NT2/D1 (cell line): Measurements from ENCODE around the gene CKAP5.
"Not testable (repeated sequence)": the region's sequence is repeated elsewhere in the genome, so short reads cannot be mapped to it uniquely, and the experiment has no call there.

ENCODE experiments used
- SUZ12 ChIP-seq: IDR thresholded peaks from 2 replicates; pipeline ENCODE4 v1.6.1; 2011; ENCODE audit not compliant: insufficient read length, insufficient read depth; ENCODE audit errors: extremely low read depth
- YY1 ChIP-seq: IDR thresholded peaks from 2 replicates; pipeline ENCODE4 v1.6.1; 2011; ENCODE audit not compliant: insufficient read length, insufficient read depth
- ZNF274 ChIP-seq: IDR thresholded peaks from 2 replicates; pipeline ENCODE4 v1.6.1; 2011; ENCODE audit warnings: mild to moderate bottlenecking, low read depth, low read length

DNA sequence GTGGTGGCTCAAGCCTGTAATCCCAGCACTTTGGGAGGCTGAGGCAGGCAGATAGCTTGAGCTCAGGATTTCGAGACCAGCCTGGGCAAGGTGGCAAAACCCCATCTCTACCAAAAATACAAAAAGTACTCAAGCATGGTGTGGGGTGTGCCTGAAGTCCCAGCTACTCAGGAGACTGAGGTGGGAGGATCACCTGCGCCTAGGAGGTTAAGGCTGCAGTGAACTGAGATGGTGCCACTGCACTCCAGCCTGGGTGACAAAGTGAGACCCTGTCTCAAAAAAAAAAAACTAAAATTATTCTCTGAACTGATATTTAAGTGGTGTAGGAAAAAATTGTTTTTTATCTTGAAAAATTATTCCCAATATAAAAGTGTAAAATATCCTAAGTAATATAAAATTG, 46.4 kb downstream of the CKAP5 start:
- TF ChIP-seq ZNF274, SUZ12, YY1: not testable (repeated sequence)
